HuH-7 (cell line): ENCODE results near the gene RIC8B.

ENCODE experiments used
- DNase-seq: peaks from one replicate; pipeline ENCODE4 v3.0.0; 2011; ENCODE audit warnings: low spot score

The RIC8B gene

DNA sequence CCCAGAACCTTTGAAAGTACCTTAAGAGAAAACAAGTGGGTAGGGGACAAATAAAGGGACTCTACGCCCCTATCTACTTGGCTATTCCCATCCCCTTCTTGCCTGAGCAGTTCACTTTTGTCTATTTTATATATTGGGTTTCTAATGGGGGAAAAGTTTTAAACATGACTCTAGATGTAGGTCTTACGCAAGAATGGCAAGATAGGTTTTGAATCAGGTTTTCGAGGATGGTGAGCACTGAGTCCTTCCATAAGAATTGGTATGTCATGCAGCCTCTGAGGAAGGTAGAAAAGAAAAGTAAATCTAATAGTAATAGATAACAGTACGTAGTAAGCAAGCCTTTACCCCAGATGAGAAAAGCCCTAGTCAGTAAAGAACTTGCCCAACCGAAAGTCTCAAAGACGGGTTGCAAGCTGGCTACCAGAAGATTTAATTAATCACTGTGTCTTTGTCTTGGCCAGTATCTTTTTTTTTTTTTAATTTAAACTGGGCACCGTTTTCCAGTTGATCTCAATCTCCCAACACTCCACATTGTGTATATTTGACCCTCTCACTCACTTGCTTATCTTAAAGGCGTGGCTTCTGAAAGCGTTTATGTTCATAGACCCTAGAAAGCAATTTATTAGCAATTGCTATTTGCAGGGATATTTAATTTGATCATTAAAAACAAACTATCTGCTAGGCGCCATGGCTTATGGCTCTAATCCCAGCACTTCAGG lies 94.7 kb downstream of the RIC8B start:
- no peak for DNase-seq

DNA sequence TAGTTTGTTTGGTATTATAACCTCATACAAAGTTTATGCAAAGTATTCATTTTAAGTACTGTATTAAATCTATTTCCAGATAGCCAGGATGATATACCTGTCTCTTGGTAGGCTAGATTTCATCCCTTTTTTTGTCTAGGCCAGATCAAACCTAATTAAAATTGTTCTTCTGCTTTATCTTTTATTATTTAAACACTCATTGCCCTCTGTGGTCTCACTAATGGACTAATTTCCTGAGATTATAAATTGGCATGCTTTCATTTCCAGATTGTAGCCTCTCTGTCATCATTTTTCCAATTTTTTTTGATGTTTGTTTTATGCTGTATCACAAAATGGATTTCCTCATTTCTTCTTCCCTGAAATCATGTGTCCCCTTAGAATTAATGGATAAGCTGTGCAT lies 95.6 kb downstream of the RIC8B start:
- no peak for DNase-seq

DNA sequence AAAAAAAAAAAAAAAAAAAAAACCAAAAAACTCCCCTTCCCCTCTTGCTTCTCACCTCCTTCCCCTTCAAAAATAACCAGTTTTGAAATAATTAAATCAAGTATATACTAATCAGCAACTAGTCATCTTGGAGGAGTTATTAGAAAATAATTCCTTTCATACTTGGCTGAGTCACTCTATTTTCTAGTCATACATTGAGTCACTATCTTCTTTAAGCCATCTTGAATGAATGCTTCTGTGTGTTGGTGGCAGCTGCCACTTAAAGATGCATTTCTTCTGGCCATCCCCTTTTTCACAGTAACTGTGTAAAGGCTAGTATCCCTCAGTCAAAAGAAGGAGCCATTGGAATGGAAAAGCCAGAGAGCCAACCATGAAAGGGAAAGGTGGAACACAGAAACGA lies 97.0 kb downstream of the RIC8B start:
- DNase-seq, result no peak

GRCh38 chr12:106873983-106874382 lies 99.5 kb downstream of the RIC8B start:
- no peak for DNase-seq

DNA sequence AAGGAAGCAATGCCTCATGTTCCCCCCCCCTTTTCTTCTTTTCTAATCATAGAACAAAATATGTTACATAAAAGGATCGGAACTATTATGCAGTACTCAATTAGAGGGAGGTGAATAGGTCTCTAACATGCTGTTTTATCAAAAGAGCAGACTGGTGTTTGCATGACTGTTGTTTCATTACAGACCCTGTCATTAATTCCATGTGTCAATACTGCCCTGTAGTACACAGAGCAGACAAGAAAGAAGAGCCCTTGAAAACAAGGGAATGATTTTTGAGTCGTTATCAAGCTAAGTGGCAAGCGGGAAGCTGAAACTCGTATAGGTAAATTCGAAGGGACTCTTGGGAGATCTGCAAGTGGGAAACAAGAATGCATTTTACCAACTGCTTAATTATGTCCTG lies 104.3 kb downstream of the RIC8B start:
- DNase-seq, result no peak

DNA sequence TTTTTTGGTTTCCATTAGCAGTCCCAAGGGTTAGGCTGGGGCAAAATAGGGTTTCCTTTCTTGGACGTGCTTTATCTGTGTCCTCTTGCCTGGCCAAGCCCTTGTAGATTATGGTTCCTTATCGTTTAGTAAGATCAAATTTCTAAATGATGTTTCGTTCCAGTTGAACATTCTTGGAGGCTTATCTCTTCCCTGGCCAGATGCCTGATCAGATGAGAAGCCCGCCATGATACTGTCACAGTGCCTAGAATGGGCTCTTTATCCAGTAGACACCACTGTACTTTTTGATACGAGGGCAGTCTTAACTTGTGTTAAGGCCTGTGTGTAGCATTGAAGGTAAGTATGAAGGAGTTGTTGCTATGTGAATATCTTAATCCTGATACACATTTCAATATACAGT lies 105.1 kb downstream of the RIC8B start:
- no peak for DNase-seq

GRCh38 chr12:106883426-106883825 lies 108.9 kb downstream of the RIC8B start:
- DNase-seq, result no peak

DNA sequence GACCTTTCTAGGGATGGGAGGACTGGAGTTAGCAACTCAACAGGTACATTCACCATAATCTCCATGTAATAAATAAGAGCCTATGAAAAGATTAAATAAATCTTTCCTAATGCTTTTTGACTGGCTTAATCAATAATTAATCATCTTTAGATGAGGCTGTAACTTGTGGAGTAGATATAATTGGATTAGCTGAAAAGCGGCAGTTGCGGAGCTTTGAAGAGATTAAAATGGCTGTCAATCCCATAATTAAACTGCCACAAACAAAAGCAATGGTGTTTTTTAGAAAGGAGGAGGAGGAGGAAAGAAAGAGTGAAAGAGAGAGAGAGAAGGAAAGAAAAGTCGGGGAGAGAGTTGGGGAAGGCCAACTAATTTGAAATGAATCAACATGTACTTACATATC lies 110.5 kb downstream of the RIC8B start:
- no peak for DNase-seq

DNA sequence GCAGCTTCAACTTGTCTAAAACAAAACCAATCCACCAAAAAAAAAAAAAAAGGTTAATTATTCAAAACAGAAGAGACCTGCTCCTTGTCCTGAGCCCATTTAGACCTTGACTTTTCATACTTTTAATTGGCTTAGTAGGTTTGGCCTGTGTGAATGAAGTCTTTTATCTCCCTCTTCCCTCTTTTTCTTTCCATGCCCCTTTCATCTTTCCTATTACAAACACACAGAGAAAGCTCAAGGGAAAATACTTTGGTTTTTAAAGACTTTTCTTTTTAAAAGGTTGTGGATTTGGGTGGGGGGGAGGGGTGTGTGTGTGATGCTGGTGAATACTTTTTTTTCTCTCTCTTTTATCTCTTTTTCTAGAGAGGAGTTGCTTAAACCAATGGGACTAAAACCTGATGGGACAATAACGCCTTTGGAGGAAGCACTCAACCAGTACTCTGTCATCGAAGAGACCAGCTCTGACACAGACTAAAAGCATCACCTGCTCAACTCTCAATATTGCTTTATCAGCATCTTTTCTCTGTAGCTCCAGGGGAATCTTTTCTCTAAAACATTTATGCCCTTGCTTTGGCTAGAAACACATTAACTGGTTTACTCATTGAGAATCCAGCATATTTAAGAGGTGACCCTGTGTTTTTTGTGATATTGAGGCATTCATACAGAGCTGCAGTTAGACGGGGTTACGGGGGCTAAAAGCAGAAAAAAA lies 111.2 kb downstream of the RIC8B start:
- DNase-seq, result no peak

DNA sequence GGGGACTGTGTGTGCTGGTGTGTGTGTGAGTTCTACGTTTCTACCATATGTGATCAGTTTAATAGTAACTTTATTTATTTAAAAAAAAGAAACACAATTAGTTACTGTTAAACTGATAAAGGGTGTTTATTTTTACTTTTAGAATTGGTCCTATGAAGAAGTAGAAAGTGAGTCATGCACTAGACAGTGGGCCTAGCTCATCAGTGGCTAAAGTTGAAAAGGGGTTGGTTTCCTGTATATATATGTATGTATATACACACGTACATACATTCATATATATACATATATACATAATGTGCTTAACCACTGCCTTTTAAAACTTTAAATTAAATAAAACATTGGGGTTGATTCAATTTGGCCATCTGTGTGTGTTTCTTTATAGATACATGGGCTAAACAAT lies 112.5 kb downstream of the RIC8B start:
- DNase-seq, result no peak

- DNase-seq, result no peak
Observed at GRCh38 chr12:106888348-106888970, 114.0 kb downstream of the RIC8B start.

DNA sequence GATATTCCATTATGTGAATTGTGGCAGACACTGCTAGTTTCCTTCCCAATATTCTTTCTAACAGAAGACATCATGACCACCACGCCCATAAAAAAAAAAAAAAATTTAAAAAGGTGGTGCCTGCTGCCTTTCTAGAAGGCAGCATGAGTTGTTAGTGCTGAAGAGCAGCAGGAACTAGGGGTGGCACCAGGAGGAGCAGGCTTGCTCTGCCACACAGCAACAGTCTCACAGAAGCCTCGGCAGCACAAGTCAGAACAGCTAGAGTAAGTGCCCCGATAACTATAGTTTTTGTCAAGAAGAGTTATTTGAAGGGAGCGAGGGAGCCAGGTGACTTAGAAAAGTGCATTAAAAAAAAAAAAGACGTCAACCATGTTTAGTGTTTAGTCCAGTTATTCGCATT lies 114.8 kb downstream of the RIC8B start:
- DNase-seq, result no peak

DNA sequence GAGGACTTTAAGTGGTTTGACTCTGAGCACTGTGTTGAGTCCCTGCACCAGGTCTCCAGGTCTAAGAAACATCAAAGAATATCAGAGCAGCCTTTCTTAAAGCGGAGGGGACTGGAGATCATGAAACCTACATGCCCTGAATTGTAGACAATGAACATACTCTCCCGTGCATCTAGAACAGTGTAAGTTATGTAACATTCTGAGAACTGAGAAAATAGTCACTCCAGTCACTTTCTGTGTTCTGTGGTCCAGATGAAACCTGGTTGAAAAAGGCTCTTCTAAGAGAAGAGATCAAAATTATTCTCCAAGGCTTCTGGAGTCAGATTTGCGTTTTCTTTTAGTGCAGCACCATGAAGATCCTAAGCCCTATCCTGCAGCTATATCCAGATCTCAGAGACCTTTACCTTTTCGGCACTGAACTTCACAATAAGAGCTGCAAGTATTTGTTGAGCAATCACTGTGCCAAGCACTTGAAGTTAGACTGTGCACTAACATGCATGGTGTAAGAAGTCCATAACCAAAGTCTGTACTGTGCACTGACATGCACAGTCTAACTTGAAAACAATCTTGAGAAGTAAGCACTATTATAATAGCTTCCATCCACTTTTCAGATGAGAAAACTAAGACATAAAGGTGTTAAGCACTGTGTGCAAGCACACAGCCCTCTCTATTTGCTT lies 115.6 kb downstream of the RIC8B start:
- DNase-seq, result no peak

- DNase-seq, result no peak
Observed at GRCh38 chr12:106892075-106892474, 117.6 kb downstream of the RIC8B start.

DNA sequence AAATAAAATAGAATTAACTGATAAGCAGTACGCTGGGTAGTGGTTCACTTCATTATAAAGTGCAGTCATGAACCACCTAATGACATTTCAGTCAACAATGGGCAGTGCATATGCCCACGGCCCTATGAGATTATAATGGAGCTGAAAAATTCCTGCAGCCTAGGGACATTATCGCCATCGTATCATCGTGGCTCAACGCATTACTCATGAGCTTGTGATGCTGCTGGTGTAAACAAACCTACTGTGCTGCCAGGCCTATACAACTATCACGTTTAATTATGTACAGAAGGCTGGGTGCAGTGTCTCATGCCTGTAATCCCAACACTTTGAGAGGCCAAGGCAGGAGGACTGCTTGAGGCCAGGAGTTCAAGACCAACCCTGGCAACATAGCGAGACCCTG lies 119.0 kb downstream of the RIC8B start:
- DNase-seq, result no peak

GRCh38 chr12:106894774-106895173 lies 120.3 kb downstream of the RIC8B start:
- no peak for DNase-seq

GRCh38 chr12:106896603-106897002 lies 122.1 kb downstream of the RIC8B start:
- no peak for DNase-seq

GRCh38 chr12:106897082-106897481 lies 122.6 kb downstream of the RIC8B start:
- DNase-seq, result no peak

- DNase-seq, result no peak
Observed at GRCh38 chr12:106897981-106898901, 123.8 kb downstream of the RIC8B start.

DNA sequence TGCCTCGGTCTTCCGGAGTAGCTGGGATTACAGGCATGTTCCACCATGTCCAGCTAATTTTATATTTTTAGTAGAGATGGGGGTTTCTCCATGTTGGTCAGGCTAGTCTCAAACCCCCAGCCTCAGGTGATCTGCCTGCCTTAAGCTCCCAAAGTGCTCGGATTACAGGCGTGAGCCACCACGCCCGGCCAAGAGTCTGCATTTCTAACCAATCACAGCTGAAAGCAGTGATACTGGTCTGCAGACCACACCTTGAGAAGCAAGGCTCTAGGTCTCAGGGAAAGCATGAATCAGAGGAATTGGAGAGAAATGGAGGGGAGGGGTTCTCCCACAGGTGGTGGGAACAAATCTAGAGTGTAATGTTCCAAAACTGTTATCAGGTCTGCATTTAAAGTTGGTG lies 126.1 kb downstream of the RIC8B start:
- DNase-seq, result no peak

DNA sequence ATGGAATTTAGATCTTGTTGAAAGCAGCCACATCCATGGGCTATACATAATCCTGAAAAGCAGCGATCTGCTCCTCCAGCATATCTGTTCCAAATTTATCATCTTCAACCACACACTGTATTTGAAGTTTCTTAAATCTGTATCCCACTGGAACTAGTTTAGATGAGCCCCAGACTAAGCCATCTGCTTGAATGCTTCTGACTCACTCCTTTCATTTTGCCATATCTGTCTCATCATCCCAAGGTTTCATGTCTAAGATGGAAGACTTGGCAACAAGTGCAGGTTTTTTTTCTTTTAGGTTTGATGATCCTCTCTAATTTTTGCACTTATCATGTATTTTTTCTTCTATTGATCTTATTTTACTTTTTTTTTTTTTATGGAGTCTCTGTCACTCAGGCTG lies 126.8 kb downstream of the RIC8B start:
- DNase-seq, result no peak

- no peak for DNase-seq
Observed at GRCh38 chr12:106902053-106902452, 127.6 kb downstream of the RIC8B start.
